Esophagus muscularis mucosa (tissue), 4 donors: ENCODE data around the gene GRIK4.

Experiments used
- CTCF ChIP-seq, 3 experiments: fragments of 200-600 bp in 2 of 3; fragments of 450-650 bp in 1 of 3; sonication (generic) in 2 of 3; IDR thresholded peaks; one replicate each; pipeline ENCODE4 v1.5.1; 2017 to 2019; ENCODE audit warnings: antibody characterized with exemption in 3 of 3, mild to moderate bottlenecking in 2 of 3, moderate library complexity in 1 of 3
- EP300 ChIP-seq: sonication (generic); formaldehyde crosslinking; IDR thresholded peaks from one replicate; pipeline ENCODE4 v1.6.1; 2017; ENCODE audit warnings: antibody characterized with exemption
- POLR2A ChIP-seq: fragments of 450-650 bp; IDR thresholded peaks from one replicate; pipeline ENCODE4 v1.6.1; 2017; ENCODE audit warnings: antibody characterized with exemption, moderate library complexity, mild to moderate bottlenecking, low read depth
- POLR2AphosphoS5 ChIP-seq, 2 donors: sonication (generic); formaldehyde crosslinking; IDR thresholded peaks; one replicate each; pipeline ENCODE4 v1.6.1; 2017; ENCODE audit warnings: antibody characterized with exemption in 2 of 2

- TF ChIP-seq CTCF (IDR thresholded peaks at IDR 0.05): no peak
- TF ChIP-seq POLR2A: no peak
- no peak for TF ChIP-seq POLR2AphosphoS5 (IDR thresholded peaks at IDR 0.05)
- no peak for TF ChIP-seq EP300
Measured at GRCh38 chr11:120494595-120494994, 17.0 kb upstream of the GRIK4 start.
